Activated CD4-positive, CD25-positive, alpha-beta regulatory T cell treated with anti-CD3 and anti-CD28 coated beads, Interleukin-2, amount 50 U/mL, for 24 hours (primary cell): ENCODE measurements around the gene ZIC2.
"Not testable (repeated sequence)": the region's sequence is repeated elsewhere in the genome, so short reads cannot be mapped to it uniquely, and the experiment has no call there.

ENCODE experiments used
- ATAC-seq, 2 donors: fragments of 150-1000 bp; cut with Tn5 transposase; one replicate each; pipeline ENCODE4 v1.10.0; 2021; ENCODE audit warnings: mild to moderate bottlenecking in 1 of 2, moderate library complexity in 1 of 2

The ZIC2 gene

GRCh38 chr13:100024023-100024422 is 42.4 kb downstream of the ZIC2 start:
- no peak for ATAC-seq

GRCh38 chr13:100029933-100030332 is 48.3 kb downstream of the ZIC2 start:
- ATAC-seq: no peak

GRCh38 chr13:100032642-100033041 is 51.1 kb downstream of the ZIC2 start:
- ATAC-seq: not testable (repeated sequence)

GRCh38 chr13:100035936-100036335 is 54.4 kb downstream of the ZIC2 start:
- ATAC-seq: no peak
